Kidney capillary endothelial cell (primary cell): ENCODE results near the gene CKB.

ENCODE experiments used
- DNase-seq: peaks from one replicate; pipeline ENCODE4 v3.0.0-alpha.2; 2018; ENCODE audit warnings: low spot score

The CKB gene

DNA sequence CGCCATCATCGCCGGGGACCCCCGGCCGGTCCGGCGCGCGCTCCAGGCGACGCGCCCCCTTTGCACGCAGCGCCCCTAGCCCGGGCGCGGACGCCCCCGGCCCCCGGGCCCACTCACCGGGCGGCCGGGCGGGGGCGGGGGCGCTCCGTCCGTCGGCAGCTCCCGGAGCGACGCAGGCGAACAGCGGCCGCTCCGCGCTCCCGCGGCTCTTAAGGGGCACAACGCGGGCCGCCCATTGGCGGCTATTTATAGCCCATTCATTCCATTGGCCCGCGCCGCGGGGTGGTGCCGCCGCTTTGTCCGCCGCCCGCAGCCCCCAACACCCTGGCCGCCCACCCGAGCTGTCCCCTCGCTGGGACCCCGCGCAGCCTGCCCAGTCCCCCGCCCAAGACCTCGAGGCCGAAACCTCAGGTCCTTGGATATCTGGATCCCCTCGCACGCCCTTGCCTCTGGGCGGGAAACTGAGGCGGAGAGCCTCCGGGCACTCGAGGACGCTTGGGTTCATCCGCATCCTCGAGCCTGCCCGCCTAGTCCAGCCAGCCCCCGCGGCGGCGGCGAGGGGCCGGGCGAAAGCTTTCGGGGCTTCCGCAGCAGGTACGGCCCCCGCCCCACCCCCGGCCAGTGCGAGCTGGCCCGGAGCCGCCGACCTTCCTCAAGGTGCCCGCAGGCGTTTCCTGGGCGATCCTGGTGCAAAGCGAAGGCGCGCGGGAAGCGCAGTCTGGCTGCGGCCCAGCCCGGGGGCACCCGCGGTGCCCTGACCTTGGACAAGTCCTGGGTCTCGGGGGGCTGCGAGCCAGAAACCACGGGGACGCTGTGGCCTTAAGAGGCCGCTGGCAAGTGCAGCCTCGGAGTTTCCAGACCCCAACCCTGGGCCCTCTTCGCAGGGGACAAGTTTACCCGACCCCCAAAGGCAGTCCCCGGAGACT, at the start of gene CKB:
CKB (minus strand) TSS at position 182 of the 926 bp plus-strand sequence. CDS start 337 bp downstream, outside the sequence.
- no peak for DNase-seq

DNA sequence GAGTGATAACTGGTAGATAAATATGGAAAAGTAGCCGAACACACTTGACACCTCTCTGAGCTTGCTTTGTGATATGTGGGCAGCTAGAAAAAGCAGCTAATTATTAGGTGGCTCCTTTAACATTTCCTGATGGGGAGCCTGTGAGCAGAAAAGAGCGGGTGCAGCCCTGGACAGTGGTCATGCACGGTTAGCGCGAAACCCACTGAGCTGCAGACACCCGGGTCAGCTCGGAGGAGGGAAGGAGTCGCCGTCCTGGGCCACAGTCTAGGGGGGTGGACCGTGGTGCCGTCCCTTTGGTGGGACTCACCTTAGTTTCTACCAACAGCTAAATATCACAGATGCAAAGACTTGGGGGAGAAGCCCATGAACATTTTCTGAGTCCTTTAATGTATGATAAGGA, 46.8 kb upstream of the CKB start:
- no peak for DNase-seq

GRCh38 chr14:103568952-103569351, 46.3 kb upstream of the CKB start:
- DNase-seq: no peak

GRCh38 chr14:103563844-103564505, 41.3 kb upstream of the CKB start:
- DNase-seq: no peak

GRCh38 chr14:103563226-103563620, 40.6 kb upstream of the CKB start:
- DNase-seq: no peak

GRCh38 chr14:103562429-103563225, 40.0 kb upstream of the CKB start, which contains the start of the genes BAG5 and COA8:
BAG5 (minus strand) TSS chr14:103562657; CDS start chr14:103561164, 1,493 bp downstream.
COA8 (plus strand) TSS chr14:103562960; CDS start chr14:103563002, 42 bp downstream.
- DNase-seq: peak; percentile 72

GRCh38 chr14:103562179-103562428, 39.5 kb upstream of the CKB start:
- no peak for DNase-seq

DNA sequence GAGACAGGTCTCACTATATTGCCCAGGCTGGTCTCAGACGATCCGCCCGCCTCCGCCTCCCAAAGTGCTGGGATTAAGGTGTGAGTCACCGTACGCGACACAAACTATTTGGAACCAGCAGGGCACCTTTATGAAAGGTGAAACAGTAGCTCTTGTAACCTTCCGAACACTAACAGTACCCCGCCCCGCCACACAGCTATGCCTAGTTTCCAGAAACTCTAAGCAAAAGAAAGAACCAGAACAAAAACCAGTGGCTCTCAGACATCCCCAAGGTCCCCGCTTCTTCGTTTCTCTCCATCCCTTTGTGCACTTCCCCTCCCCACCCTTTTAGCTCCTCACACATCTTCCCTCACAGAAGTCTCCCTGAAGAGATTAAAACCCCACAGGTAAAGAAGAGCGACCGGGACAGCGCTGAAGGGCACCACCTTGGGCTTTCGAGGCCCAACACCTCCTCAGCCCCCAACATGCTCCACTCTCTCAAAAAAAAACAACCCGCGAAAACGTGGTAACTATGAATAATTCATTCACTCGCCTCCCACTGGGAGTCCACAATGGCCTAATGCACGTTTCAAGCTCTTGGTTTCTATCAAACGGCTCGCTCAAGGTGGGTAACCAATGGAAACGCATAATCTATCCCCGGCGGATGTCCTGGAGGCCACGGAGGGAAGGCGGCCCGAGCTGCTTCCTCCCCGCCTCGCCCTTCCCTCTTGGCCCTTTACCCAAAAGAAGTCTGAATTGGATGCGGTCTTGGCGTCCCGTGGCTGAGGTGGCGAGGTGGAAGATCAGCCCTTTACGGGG, 39.0 kb upstream of the CKB start:
- peak; percentile 56 for DNase-seq

DNA sequence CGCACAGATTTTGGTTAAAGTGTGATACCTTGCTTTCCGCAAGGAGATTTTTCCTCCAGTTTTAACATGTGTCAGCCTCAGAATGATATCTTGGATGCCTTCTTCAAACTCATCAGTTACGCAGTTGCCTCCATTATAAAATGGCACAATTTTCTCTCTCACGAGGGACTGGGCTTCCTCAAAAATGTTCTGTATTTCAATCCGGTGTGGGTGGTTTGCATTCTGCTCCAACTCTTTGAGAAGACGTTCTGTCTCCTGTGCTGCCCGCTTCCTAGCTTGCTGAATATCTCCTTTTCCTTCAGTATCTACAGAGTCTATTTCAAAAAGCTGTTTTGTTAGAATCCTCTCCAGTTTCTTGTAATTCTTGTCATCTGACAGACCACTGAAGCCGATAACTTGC, 38.1 kb upstream of the CKB start:
- DNase-seq: no peak

DNA sequence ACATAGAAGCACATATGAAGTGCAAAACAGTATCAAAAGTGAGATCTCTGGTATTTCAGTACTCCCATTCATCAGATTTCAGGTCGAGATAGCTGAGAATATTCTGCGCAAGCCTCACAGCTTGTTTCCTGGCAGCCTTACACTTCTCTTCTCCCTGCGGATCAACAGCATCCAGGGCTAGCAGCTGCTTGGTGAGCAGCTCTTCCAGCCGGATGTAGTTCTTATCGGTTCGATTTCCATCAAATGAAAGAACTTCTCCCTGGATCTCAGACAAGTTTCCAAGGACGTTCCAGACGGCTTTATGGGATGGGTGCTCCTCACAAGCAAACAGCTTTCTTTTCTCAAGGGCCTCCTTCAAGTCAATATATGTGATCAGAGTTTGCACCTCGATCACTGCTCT, 37.1 kb upstream of the CKB start:
- DNase-seq: no peak

- DNase-seq: no peak
Measured at GRCh38 chr14:103558071-103558882, 35.6 kb upstream of the CKB start.

- no peak for DNase-seq
Measured at GRCh38 chr14:103556946-103557758, 34.5 kb upstream of the CKB start.

DNA sequence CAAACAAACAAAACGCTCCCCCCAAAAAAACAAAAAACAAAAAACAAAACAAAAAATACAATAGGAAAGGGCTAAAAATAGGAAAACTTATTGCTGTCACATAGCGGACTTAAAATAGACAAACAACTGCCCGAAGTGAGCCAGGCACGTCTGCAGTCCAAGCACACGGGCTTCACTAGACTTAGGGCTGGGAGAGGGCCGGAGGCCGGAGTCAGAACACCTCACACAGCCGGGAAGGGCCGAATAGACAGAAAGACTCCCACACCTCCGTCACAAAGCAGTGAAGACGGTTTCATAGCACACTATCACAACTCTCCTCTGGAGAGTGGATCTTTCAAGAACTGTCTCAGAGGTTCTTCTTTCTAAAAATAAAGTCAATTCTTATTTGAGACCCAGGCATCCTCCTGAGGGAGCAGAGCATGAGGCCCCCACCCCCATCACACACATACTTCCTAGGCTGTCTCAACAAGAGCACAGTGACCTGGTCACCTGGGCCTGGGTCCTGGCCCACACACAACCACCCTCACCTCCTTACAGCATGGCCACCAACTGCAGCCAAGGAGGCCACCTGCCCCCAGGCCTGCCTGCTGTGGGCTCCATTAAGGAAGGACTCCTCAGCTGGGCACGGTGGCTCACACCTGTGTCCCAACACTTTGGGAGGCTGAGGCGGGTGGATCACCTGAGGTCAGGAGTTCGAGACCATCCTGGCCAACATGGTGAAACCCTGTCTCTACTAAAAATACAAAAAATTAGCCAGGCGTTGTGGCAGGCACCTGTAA, 33.1 kb upstream of the CKB start:
- no peak for DNase-seq

DNA sequence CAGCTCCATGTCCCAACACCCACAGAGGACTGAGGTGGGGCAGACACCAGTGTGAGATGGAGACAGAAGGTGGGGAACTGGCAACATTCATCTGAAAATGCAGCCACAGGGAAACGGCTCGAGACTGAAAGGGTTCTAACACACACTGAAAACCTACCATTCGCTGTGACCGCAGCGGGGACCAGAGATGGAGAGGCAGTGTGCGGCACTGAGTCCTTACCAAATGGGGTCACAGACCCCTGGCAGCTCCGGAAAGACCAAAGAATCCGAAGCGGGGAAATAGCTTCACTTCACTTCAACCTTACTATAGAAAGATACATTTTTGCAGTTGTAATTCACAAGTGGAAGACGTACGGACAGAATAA, 30.2 kb upstream of the CKB start:
- DNase-seq: no peak

DNA sequence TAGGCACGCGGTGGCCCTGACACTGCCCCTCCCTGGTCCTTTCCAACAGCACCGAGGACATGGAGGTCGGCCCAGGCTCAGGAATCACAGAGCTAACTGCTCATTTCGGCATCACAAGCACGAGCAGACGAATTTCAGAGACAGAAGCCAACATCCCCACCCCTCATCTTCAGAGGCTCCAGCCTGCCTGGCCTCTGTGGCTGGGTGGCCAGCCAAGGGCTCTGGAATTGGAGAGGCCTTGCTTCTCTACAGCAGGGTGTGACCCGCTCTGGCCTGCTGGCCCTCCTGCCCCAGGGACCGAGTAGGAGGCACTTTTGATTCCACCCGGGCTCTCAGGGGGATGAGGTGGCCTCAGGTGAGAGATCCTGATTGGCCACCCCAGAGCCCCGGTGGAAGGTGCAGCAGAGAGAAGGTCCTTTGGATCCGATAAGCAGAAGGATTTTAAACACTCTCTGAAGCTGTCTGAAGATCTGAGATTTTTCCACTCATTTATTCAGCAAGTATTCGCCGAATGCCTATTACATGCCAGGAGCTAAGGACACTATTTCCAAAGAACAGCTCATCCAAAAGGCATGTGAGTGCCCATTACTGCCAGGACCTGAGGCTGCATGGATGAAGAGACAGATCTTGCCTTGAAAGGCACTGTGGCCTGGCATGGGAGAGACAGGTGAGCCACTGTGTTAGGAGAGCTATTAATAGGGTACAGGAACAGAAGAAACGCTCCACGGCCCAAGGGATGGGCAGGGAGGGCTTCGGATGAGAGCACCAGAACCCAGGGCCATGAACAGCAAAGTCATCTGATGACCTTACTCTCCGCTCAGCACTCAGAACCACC, 29.6 kb upstream of the CKB start:
- DNase-seq: no peak

GRCh38 chr14:103551338-103551762, 28.7 kb upstream of the CKB start:
- DNase-seq: no peak

- no peak for DNase-seq
Measured at GRCh38 chr14:103550451-103551337, 28.1 kb upstream of the CKB start.
